ENCODE results near the gene RUFY4. TPM values are rescaled to one million over a fixed set of nuclear protein-coding genes. Genes with fewer than 3 reads are reported as not detected.

RUFY4 gene
- total RNA-seq, 1 experiment from 2014 or later: 0.66 TPM

GRCh38 chr2:218077464-218078216 is 8.6 kb downstream of the RUFY4 start:
- Histone ChIP-seq H2BK15ac (ENCODE audit: low read depth, low read length) (no peak overlapping the region), H2BK20ac (ENCODE audit: low read depth, low read length, poor library complexity, severe bottlenecking) (no peak overlapping the region), H3K79me1 (ENCODE audit: insufficient read depth, low read depth, low read length, poor library complexity, severe bottlenecking) (no peaks in the 10 kb centered on the region), H3K27ac (ENCODE audit: insufficient read length, low read depth, low read length) (no peak overlapping the region), H3K4me1 (ENCODE audit: insufficient read depth, low read length) (no peaks in the 10 kb centered on the region; the same call in 1 of the 2 replicates), H2BK120ac (ENCODE audit: low read depth, low read length, poor library complexity, severe bottlenecking) (no peak overlapping the region), H2BK5ac (ENCODE audit: insufficient read length, low read length) (no peak overlapping the region), H4K91ac (ENCODE audit: insufficient read length, low read depth, low read length) (no peak overlapping the region), H3K9ac (ENCODE audit: extremely low read depth, insufficient read length, low read length) (no peak overlapping the region), H3K4ac (ENCODE audit: low read depth, low read length) (no peak overlapping the region), H3K56ac (ENCODE audit: insufficient read length, low read depth, low read length) (no peak overlapping the region), H3K9me3 (ENCODE audit: control insufficient read depth, low read depth, low read length) (no peaks in the 10 kb centered on the region), H3K27me3 (ENCODE audit: insufficient read depth, low read length) (no peaks in the 10 kb centered on the region; the same call in 1 of the 2 replicates), H3K23me2 (ENCODE audit: insufficient read length, low read depth, low read length, poor library complexity, severe bottlenecking) (no peaks in the 10 kb centered on the region), H3K4me2 (ENCODE audit: insufficient read depth, insufficient read length, low read length) (no peak overlapping the region), H4K20me1 (ENCODE audit: control insufficient read depth, insufficient read depth, insufficient read length) (no peaks in the 10 kb centered on the region), H3T11ph (ENCODE audit: low read length) (no peak overlapping the region), H3K18ac (ENCODE audit: insufficient read length, low read depth, low read length) (no peak overlapping the region), H3K23ac (ENCODE audit: insufficient read length, low read depth, low read length) (no peak overlapping the region), H3K14ac (ENCODE audit: insufficient read depth, low read length) (no peak overlapping the region; the same call in 1 of the 2 replicates), H4K8ac (replicated peaks; ENCODE audit: insufficient read length, low read depth, low read length) (no peak overlapping the region), H3K79me2 (ENCODE audit: insufficient read depth, low read length) (no peaks in the 10 kb centered on the region), H4K5ac (ENCODE audit: insufficient read length, low read depth, low read length) (no peak overlapping the region), H2BK12ac (ENCODE audit: insufficient read length, low read depth, low read length) (no peak overlapping the region), H2AK5ac (ENCODE audit: insufficient read length, low read length) (no peak overlapping the region), H2AFZ (ENCODE audit: low read length) (no peak overlapping the region)
- WGBS (ENCODE audit: extremely low coverage, insufficient read length, low lambda C conversion rate): no CpG with 5 or more reads among the region's 9 CpGs
- no peak for TF ChIP-seq CTCF (conservative IDR thresholded peaks at IDR 0.05)
- peaks cover 12% of the 10 kb centered on the region for H3K27me3 Mint-ChIP-seq (ENCODE audit: low read depth)
- DNase-seq: peak; percentile 15
- no peak overlapping the region for H3K27ac Mint-ChIP-seq
- no peaks in the 10 kb centered on the region; a peak in 1 of 5 replicates for H3K9me3 Mint-ChIP-seq
- no peaks in the 10 kb centered on the region; a peak in 1 of 7 replicates for H3K36me3 Mint-ChIP-seq (ENCODE audit: insufficient read depth in 1 of 3, low read depth in 3 of 3)
- H3K4me3 Mint-ChIP-seq: no peak overlapping the region
- H3K4me1 Mint-ChIP-seq: peaks cover 2 to 9% of the 10 kb centered on the region in 2 experiments; a peak in 2 of 4 replicates

Measured in H9 (cell line).